GM12801 (cell line): Measurements from ENCODE around the gene GRIP1.

ENCODE experiments used
- CTCF ChIP-seq: IDR thresholded peaks from one replicate; pipeline ENCODE4 v1.5.1; 2011; ENCODE audit warnings: control low read depth; ENCODE audit not compliant: insufficient read length; ENCODE audit errors: extremely low read depth

Gene GRIP1

DNA sequence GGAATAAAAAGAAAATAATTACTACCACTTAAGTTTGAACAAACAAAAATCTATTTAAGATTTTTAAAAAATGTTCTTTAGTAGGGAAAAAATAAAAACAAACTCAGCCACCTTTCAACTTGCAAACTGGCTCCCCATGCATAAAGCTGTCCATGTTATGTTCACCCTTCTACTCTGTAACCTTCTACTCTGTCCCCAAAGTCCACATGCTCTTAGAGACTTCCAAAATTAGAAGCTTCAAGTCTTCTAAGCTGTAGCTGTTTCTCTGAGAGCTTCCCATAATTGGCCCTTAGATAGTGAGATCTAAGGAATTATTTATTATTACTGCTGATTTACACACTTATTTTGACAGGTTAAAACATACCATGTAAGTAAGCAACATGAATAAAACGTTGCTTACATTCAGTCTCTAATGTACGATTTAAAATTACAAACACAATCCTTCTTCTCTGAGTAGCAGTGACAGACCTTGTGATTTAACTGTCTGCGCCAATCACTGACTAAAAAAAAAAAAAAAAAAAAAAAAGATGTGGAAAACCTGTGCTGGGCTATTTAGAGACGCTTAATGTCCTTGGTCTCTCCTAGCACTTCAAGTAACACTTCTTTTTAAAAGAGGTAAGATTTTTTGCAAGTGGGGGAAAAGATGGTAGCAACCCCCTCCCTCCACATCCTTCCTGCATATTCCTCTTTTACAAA is 28.3 kb upstream of the GRIP1 start:
- no peak for TF ChIP-seq CTCF

DNA sequence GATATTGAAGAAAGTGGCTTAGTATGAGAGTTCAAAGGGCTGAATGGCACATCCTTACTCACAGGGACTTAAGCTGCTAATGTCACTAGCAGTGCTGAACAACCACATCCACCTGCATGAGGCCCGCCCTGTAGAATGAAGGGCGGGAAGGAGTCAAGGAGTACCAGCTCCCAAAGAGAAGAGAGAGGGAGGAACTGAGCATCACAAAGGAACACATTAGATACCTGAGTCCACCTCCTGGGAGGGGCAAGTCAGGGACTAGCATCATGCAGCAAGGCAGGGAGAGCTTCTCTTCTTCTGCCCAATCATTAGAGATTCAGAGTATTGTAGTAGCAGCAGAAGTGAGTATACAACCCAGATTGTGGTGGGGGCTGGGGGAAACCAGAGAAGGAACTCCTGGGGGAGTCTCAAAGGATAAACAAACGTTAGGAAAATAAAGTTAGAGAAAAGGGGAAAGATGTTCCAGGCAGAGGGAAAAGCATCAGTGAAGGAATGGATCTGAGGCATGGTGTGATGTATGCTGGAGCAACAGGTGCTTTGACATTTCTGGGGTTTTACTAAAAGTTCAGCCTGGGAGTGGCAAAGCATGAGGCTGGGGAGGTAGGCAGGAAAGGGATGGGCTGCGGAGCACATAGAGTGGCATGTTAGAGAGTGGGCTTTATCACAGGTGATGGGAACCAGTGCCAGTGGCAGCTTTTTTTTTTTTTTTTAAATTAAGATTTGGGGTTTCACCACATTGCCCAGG is 21.0 kb upstream of the GRIP1 start:
- no peak for TF ChIP-seq CTCF

DNA sequence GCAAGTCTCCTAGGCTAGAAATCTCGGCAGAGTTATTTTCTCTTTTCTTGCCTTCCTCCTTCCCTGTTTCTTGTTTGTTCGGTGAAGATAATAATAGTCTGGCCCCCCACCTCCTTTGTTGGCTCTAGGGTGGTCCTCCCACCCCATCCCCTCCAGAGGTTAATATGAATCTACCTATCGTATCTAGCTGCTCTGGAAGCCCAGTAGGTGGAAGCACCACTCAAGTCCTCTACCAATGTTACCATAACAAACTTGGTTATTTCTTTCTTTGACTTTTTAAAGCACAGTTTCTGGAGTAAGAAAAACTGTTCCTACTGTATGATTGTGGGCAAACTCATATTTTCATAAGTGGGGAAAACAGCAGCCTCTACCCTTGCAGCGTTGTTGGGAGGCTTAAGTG is 19.7 kb upstream of the GRIP1 start:
- TF ChIP-seq CTCF, result no peak

DNA sequence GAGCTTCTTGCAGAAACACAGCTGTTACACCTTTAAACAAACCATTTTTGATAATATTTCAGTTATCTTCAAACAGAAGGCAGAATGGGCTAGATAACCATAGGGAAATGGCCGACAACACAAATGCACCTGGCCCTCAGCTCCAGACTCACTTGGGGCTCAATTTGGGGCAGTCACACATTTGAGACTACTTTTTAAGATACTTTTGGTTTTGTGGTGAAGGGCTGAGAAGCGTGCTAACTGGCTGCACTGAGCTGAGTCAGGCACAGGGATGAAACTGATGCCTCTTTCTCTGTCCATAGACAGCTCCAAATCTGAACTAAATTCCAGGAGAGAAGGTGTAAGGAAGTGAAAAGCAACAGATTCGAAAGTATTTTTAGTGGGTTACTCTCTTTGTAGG is 18.5 kb upstream of the GRIP1 start:
- TF ChIP-seq CTCF, result no peak

DNA sequence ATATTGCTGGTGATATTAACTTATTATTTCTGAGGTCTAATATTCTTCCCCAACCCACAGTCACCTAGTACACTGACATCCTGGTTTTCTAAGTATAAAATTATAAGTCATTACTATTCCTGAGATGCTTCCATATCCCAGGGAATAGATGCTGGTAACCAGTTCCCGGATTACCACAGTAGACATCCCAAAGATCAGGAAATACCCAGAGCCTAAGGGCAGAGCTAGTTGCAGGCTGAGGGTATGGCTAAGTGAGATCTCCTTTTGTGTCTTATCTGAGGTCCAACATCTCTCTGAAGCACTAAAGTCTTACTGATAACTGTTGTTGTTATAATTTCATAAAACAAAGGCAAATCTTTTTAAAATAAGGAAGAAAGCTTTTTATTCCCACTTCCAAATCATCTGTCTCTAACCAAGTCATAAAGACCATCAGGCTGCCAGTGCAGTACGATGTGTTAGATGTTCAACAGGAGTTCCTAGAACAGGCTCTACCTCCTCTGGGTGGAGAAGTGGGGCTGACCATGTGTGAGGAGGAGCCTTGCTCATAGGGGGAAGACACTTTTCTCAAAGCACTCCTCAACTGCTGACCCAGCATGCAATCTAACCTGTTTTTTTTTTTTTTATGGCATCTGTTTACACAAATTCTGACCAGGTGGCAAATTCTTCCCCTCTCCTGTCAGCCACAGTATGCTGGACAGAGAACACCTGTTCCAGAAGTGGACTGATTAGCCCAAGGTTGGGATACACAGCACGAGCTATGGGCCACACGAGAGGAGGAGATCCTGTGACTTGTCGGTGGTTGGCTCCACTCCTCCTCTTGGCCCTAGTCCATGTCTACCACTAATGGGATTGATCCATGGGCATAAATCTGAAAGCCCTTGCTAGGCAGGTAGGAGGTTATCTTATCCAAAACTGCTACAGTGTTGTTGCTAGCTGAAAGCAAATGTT is 16.1 kb upstream of the GRIP1 start:
- TF ChIP-seq CTCF, result no peak

- no peak for TF ChIP-seq CTCF
Measured at GRCh38 chr12:66693901-66694513, 15.1 kb upstream of the GRIP1 start.

- no peak for TF ChIP-seq CTCF
Measured at GRCh38 chr12:66692986-66693385, 14.1 kb upstream of the GRIP1 start.
